ENCODE results near the gene NFYC. TPM values are rescaled to one million over a fixed set of nuclear protein-coding genes. Genes with fewer than 3 reads are reported as not detected.

NFYC gene
- total RNA-seq: 10 to 100 TPM; 30.0 to 54.2 (median 46.6) TPM

DNA sequence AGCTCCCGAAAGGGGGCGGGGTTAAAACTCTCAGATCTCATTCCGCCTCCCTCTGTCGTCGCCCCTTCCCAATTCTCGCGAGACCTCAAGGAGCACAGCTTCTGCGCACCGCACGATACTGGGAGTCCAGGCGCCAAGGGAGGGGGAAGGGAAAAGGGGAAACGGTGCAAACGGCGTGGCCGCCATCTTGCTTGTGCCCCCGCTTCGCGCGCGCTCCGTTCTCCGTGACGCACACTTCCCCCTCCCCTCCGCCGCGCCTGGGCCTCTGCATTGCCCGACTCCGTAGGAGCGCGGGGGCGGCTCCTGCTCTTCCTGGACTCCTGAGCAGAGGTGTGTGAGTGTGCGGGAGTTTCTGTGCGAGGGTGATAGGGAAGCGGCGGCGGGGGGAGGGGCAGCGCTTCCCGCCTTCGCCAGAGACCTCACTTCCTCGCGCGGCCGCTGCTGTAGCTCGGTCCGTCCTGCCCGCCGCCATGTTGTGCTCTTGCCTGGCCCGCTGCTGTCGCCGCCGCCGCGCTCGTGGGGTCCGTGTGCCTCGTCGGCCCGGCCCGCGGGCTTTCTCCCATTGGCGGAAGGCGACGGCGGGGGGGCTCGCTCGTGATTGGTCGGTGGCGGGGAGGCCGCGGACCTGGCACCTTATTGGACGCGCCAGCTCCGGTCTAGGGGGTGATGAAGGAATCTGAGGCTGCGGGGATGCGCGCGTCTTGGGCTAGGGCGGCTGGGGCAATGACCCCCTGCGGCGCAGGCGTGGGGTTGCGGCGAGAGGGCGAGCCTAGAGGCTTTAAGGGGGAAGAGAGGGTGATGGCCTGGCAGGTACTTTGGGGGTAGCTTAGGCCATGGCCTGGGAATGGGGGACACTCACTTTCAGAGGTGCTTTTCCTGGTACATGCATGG lies at the start of gene NFYC:
NFYC (plus strand) TSS at position 167 of the 891 bp plus-strand sequence. CDS start 47,140 bp downstream, outside the sequence.
- Histone ChIP-seq H3K27me3 (no peaks in the 10 kb centered on the region), H3K4me3 (peak within 1 kb of the TSS; percentile 80 to 98 (median 92)), H3K4me1 (peaks cover 17 to 56% (median 50%) of the 10 kb centered on the region in 4 donors), H3K9me3 (no peaks in the 10 kb centered on the region), H3K36me3 (peaks cover 0 to 6% (median 5%) of the 10 kb centered on the region in 4 donors), H3K27ac (replicated peaks in 1 of 4) (peak within 1 kb of the TSS; percentile 99 to 100 (median 100))
- 0% methylated on average over 36 of the region's 84 CpGs for WGBS
- peak; percentile 95 for TF ChIP-seq POLR2A (IDR thresholded peaks at IDR 0.05; ENCODE audit: low read depth)
- no peak for TF ChIP-seq EP300 (IDR thresholded peaks at IDR 0.05)
- peak; percentile 85 to 99 for TF ChIP-seq POLR2AphosphoS5 (IDR thresholded peaks at IDR 0.05)
- TF ChIP-seq, protein P1, sequence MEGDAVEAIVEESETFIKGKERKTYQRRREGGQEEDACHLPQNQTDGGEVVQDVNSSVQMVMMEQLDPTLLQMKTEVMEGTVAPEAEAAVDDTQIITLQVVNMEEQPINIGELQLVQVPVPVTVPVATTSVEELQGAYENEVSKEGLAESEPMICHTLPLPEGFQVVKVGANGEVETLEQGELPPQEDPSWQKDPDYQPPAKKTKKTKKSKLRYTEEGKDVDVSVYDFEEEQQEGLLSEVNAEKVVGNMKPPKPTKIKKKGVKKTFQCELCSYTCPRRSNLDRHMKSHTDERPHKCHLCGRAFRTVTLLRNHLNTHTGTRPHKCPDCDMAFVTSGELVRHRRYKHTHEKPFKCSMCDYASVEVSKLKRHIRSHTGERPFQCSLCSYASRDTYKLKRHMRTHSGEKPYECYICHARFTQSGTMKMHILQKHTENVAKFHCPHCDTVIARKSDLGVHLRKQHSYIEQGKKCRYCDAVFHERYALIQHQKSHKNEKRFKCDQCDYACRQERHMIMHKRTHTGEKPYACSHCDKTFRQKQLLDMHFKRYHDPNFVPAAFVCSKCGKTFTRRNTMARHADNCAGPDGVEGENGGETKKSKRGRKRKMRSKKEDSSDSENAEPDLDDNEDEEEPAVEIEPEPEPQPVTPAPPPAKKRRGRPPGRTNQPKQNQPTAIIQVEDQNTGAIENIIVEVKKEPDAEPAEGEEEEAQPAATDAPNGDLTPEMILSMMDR (IDR thresholded peaks at IDR 0.05): peak in 1 of 3 experiments; percentile 21
- intact Hi-C loops (cut with DNase I): loop anchor here (5.0 kb wide), 1 partner anchor 76 kb away; no protein-coding TSS in a partner anchor
- peak; percentile 99 for DNase-seq (ENCODE audit: extremely low spot score)

GRCh38 chr1:40645118-40645680 lies 46.3 kb upstream of the NFYC start:
- Histone ChIP-seq H3K4me3 (no peak overlapping the region), H3K9me3 (no peaks in the 10 kb centered on the region), H3K27ac (replicated peaks in 1 of 4) (no peak overlapping the region), H3K36me3 (peaks cover 0 to 16% (median 3%) of the 10 kb centered on the region in 4 donors), H3K4me1 (no peaks in the 10 kb centered on the region), H3K27me3 (no peaks in the 10 kb centered on the region)
- TF ChIP-seq POLR2AphosphoS5 (IDR thresholded peaks at IDR 0.05): no peak
- TF ChIP-seq POLR2A (IDR thresholded peaks at IDR 0.05; ENCODE audit: low read depth): no peak
- TF ChIP-seq, protein P1 (IDR thresholded peaks at IDR 0.05): no peak
- TF ChIP-seq EP300 (IDR thresholded peaks at IDR 0.05): no peak
- 96% methylated on average over 5 of the region's 5 CpGs for WGBS
- DNase-seq (ENCODE audit: extremely low spot score): no peak
- intact Hi-C loops (cut with DNase I): no loop called here

DNA sequence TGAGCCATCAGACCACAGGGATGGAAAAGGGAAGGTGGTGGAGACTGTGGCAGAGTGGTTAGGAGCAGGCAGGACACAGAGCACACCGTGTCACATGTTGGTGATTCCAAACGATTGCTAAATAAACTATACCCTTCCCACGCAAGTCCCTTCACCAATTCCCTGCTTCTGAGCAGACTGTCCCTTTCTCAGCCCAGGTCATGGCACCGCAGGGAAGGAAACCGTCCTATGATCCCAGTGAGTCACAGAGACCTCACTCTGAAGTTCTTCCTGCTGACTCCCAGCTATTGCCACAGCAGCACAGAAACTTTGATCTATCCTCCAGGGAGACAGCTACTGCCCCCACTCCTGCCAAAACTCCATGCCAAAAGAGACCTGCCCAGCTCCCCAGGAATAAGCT lies 45.2 kb upstream of the NFYC start:
- H3K4me1 ChIP-seq: peaks cover 0 to 6% (median under 1%) of the 10 kb centered on the region in 4 donors
- WGBS: 79% methylated on average over 5 of the region's 5 CpGs
- no peak for DNase-seq (ENCODE audit: extremely low spot score)
- no peak for TF ChIP-seq POLR2A (IDR thresholded peaks at IDR 0.05; ENCODE audit: low read depth)
- TF ChIP-seq POLR2AphosphoS5 (IDR thresholded peaks at IDR 0.05): no peak
- TF ChIP-seq, protein P1 (IDR thresholded peaks at IDR 0.05): no peak
- no peak for TF ChIP-seq EP300 (IDR thresholded peaks at IDR 0.05)
- intact Hi-C loops (cut with DNase I): no loop called here
- H3K9me3 ChIP-seq: no peaks in the 10 kb centered on the region
- no peak overlapping the region for H3K27ac ChIP-seq (replicated peaks in 1 of 4)
- no peak overlapping the region for H3K4me3 ChIP-seq
- H3K27me3 ChIP-seq: no peaks in the 10 kb centered on the region
- H3K36me3 ChIP-seq: peaks cover 0 to 5% (median 2%) of the 10 kb centered on the region in 4 donors

- DNase-seq (ENCODE audit: extremely low spot score): no peak
- 87% methylated on average over 3 of the region's 3 CpGs for WGBS
- Histone ChIP-seq H3K27ac (replicated peaks in 1 of 4) (no peak overlapping the region), H3K4me1 (peaks cover 0 to 7% (median 3%) of the 10 kb centered on the region in 4 donors), H3K9me3 (no peaks in the 10 kb centered on the region), H3K36me3 (no peaks in the 10 kb centered on the region), H3K4me3 (no peak overlapping the region), H3K27me3 (no peaks in the 10 kb centered on the region)
- intact Hi-C loops (cut with DNase I): no loop called here
- TF ChIP-seq POLR2AphosphoS5 (IDR thresholded peaks at IDR 0.05): no peak
- TF ChIP-seq, protein P1 (IDR thresholded peaks at IDR 0.05): no peak
- no peak for TF ChIP-seq EP300 (IDR thresholded peaks at IDR 0.05)
- no peak for TF ChIP-seq POLR2A (IDR thresholded peaks at IDR 0.05; ENCODE audit: low read depth)
Observed at GRCh38 chr1:40648200-40648599, 43.3 kb upstream of the NFYC start.
